Muscle of leg (tissue), 11 donors: ENCODE measurements around the gene CCDC24. TPM values are rescaled to one million over a fixed set of nuclear protein-coding genes. Genes with fewer than 3 reads are reported as not detected.

Source experiments
- DNase-seq: peaks from one replicate; pipeline ENCODE4 v3.0.0; 2013
- H3K27ac ChIP-seq: one replicate; pipeline ENCODE4 v1.5.1; 2013; ENCODE audit warnings: mild to moderate bottlenecking, low read length, control low read depth
- H3K27me3 ChIP-seq: one replicate; pipeline ENCODE4 v1.6.1; 2013; ENCODE audit warnings: low read length; ENCODE audit not compliant: control insufficient read depth, insufficient read depth
- H3K36me3 ChIP-seq: one replicate; pipeline ENCODE4 v1.6.1; 2013; ENCODE audit warnings: low read length; ENCODE audit not compliant: control insufficient read depth, insufficient read depth
- H3K4me1 ChIP-seq: one replicate; pipeline ENCODE4 v1.6.1; 2013; ENCODE audit warnings: low read length; ENCODE audit not compliant: control insufficient read depth, insufficient read depth
- H3K4me3 ChIP-seq: one replicate; pipeline ENCODE4 v1.5.1; 2013; ENCODE audit warnings: low read length, control low read depth
- H3K9me3 ChIP-seq: replicated peaks from 2 replicates; pipeline ENCODE4 v1.6.1; 2013; ENCODE audit warnings: low read depth, low read length; ENCODE audit not compliant: control insufficient read depth
- WGBS: methylation state at CpG from one replicate; pipeline ENCODE4 v1.1.5; 2013; ENCODE audit warnings: missing lambda C conversion rate; ENCODE audit not compliant: insufficient coverage; 5-methylcytosine and 5-hydroxymethylcytosine counted together
- polyA plus RNA-seq, 8 donors: library from polyadenylated mRNA; unstranded; fragments of 120-200 nt; gene quantifications; one replicate each; pipeline versions ENCODE4 v1.2.1 to v1.2.3, GENCODE V29; 2013; ENCODE audit warnings: inconsistent platforms in 1 of 8, low replicate concordance in 1 of 8; ENCODE audit not compliant: insufficient read length in 8 of 8, insufficient read depth in 1 of 8
- total RNA-seq: library from RNA; stranded (reverse); fragments of 120-200 nt; gene quantifications from one replicate; pipeline ENCODE4 v1.2.4, GENCODE V29; 2013

CCDC24 gene
- total and polyA plus RNA-seq, 9 donors: 0.77 to 1.9 (median 1.2) TPM

GRCh38 chr1:43986712-43987111 lies 4.7 kb upstream of the CCDC24 start:
- Histone ChIP-seq H3K4me3 (no peak overlapping the region), H3K27ac (no peak overlapping the region), H3K27me3 (no peaks in the 10 kb centered on the region), H3K36me3 (peaks cover 29% of the 10 kb centered on the region), H3K9me3 (no peaks in the 10 kb centered on the region), H3K4me1 (peaks cover 7% of the 10 kb centered on the region)
- DNase-seq: no peak
- WGBS: 76% methylated on average over 6 of the region's 6 CpGs

GRCh38 chr1:43987159-43987902 lies 4.1 kb upstream of the CCDC24 start:
- peaks cover 27% of the 10 kb centered on the region for H3K36me3 ChIP-seq
- peaks cover 13% of the 10 kb centered on the region for H3K4me1 ChIP-seq
- H3K27me3 ChIP-seq: no peaks in the 10 kb centered on the region
- WGBS: 64% methylated on average over 6 of the region's 6 CpGs
- H3K27ac ChIP-seq: no peak overlapping the region
- no peak for DNase-seq
- H3K4me3 ChIP-seq: no peak overlapping the region
- H3K9me3 ChIP-seq: no peaks in the 10 kb centered on the region

DNA sequence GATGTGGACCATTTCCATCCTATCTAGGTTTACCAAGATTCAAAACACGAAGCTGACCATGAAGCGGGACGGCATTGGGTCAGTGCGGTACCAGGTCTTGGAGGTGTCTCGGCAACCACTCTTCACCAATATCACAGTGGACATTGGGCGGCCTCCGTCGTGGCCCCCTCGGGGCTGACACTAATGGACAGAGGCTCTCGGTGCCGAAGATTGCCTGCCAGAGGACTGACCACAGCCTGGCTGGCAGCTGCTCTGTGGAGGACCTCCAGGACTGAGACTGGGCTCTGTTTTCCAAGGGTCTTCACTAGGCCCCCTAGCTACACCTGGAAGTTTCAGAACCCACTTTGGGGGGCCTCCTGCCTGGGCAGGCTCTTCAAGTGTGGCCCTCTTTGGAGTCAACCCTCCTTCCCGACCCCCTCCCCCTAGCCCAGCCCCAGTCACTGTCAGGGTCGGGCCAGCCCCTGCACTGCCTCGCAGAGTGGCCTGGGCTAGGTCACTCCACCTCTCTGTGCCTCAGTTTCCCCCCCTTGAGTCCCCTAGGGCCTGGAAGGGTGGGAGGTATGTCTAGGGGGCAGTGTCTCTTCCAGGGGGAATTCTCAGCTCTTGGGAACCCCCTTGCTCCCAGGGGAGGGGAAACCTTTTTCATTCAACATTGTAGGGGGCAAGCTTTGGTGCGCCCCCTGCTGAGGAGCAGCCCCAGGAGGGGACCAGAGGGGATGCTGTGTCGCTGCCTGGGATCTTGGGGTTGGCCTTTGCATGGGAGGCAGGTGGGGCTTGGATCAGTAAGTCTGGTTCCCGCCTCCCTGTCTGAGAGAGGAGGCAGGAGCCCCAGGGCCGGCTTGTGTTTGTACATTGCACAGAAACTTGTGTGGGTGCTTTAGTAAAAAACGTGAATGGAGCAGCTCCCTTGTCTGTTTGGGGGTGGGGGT lies 864 bp upstream of the CCDC24 start:
- Histone ChIP-seq H3K9me3 (no peaks in the 10 kb centered on the region), H3K4me3 (peak overlapping the region; percentile 70), H3K4me1 (peaks cover 14% of the 10 kb centered on the region), H3K27ac (no peak overlapping the region), H3K36me3 (peaks cover 14% of the 10 kb centered on the region), H3K27me3 (no peaks in the 10 kb centered on the region)
- 71% methylated on average over 17 of the region's 19 CpGs for WGBS
- no peak for DNase-seq

DNA sequence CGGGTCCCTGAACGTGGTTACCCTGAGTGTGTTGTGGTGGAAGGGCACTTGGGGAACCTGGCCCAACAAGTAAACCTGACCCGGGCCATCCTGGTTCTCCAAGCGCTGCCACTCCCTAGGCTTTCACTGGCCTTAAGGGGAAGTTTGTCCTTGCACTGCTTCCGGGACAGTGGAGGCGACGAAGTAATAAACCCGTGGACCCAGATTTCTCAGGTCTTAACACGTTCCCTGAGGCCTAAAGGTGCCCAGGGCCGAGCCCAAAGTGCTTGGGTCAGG lies 261 bp upstream of the CCDC24 start:
- peaks cover 16% of the 10 kb centered on the region for H3K4me1 ChIP-seq
- H3K36me3 ChIP-seq: peaks cover 9% of the 10 kb centered on the region
- WGBS: 0% methylated on average over 10 of the region's 10 CpGs
- no peak overlapping the region for H3K27ac ChIP-seq
- H3K27me3 ChIP-seq: no peaks in the 10 kb centered on the region
- no peaks in the 10 kb centered on the region for H3K9me3 ChIP-seq
- H3K4me3 ChIP-seq: peak overlapping the region; percentile 70
- no peak for DNase-seq

GRCh38 chr1:43992232-43992995 lies 1.0 kb downstream of the CCDC24 start:
- H3K4me1 ChIP-seq: peaks cover 28% of the 10 kb centered on the region
- peaks cover under 1% of the 10 kb centered on the region for H3K36me3 ChIP-seq
- no peak for DNase-seq
- no peaks in the 10 kb centered on the region for H3K27me3 ChIP-seq
- peak overlapping the region; percentile 70 for H3K4me3 ChIP-seq
- H3K9me3 ChIP-seq: no peaks in the 10 kb centered on the region
- H3K27ac ChIP-seq: no peak overlapping the region
- 38% methylated on average over 11 of the region's 11 CpGs for WGBS

- Histone ChIP-seq H3K4me1 (peaks cover 36% of the 10 kb centered on the region), H3K27me3 (no peaks in the 10 kb centered on the region), H3K36me3 (no peaks in the 10 kb centered on the region), H3K27ac (no peak overlapping the region), H3K9me3 (no peaks in the 10 kb centered on the region), H3K4me3 (no peak overlapping the region)
- WGBS: 88% methylated on average over 8 of the region's 9 CpGs
- no peak for DNase-seq
Measured at GRCh38 chr1:43993206-43993914, 2.0 kb downstream of the CCDC24 start.

DNA sequence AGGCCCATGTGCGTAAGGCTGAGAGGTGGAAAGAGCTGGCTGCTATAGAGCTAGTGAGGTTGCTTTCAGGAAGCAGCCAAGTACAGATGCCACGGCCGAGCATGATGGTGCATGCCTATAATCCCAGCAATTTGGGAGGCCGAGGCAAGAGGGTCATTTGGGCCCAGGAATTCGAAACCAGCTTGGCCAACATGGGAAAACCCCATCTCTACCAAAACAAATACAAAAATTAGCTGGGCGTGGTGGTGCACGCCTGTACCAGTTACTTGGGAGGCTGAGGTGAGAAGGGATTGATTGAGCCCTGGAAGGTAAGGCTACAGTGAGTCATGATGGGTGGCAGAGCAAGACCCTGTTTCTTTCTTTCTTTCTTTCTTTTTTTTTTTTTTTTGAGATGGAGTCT lies 2.7 kb downstream of the CCDC24 start:
- H3K4me1 ChIP-seq: peaks cover 36% of the 10 kb centered on the region
- no peak overlapping the region for H3K4me3 ChIP-seq
- H3K36me3 ChIP-seq: no peaks in the 10 kb centered on the region
- no peaks in the 10 kb centered on the region for H3K9me3 ChIP-seq
- no peak overlapping the region for H3K27ac ChIP-seq
- DNase-seq: no peak
- no peaks in the 10 kb centered on the region for H3K27me3 ChIP-seq
- WGBS: 87% methylated on average over 3 of the region's 7 CpGs

GRCh38 chr1:43994794-43995790 lies 3.7 kb downstream of the CCDC24 start:
- peaks cover 36% of the 10 kb centered on the region for H3K4me1 ChIP-seq
- H3K27me3 ChIP-seq: no peaks in the 10 kb centered on the region
- no peaks in the 10 kb centered on the region for H3K36me3 ChIP-seq
- no peak overlapping the region for H3K27ac ChIP-seq
- 67% methylated on average over 13 of the region's 15 CpGs for WGBS
- no peak overlapping the region for H3K4me3 ChIP-seq
- DNase-seq: no peak
- H3K9me3 ChIP-seq: no peaks in the 10 kb centered on the region
